ENCODE measurements around the gene GADD45G.

Gene GADD45G

GRCh38 chr9:89604729-89605464, at the start of gene GADD45G:
Gene GADD45G (plus strand): TSS chr9:89605012. CDS start chr9:89605122, 110 bp downstream.
- Histone ChIP-seq H3K4me2 (peak within 1 kb of the TSS; percentile 98), H4K20me1 (peaks cover 16% of the 10 kb centered on the region), H3K9ac (peak within 1 kb of the TSS; percentile 72), H3K36me3 (no peaks in the 10 kb centered on the region), H3K4me3 (peak within 1 kb of the TSS; percentile 76), H3K4me1 (peaks cover 50% of the 10 kb centered on the region), H3K27me3 (peaks cover 36% of the 10 kb centered on the region), H3K27ac (peak within 1 kb of the TSS; percentile 31; the same call in 1 of the 2 replicates), H3K9me3 (no peaks in the 10 kb centered on the region)
- TF ChIP-seq Cebpa-rat (IDR thresholded peaks at IDR 0.05) = no peak

- Histone ChIP-seq H4K20me1 (0 out of 2 replicates have a peak, but pooled peaks cover 13% of the 10 kb centered on the region), H3K4me2 (peak overlapping the region; percentile 76), H3K9ac (0 out of 2 replicates have a peak overlapping the region, but pooled peaks have one; percentile 11)
Measured at GRCh38 chr9:89555036-89555415, 49.8 kb upstream of the GADD45G start.

GRCh38 chr9:89555451-89556375, 49.1 kb upstream of the GADD45G start:
- Histone ChIP-seq H3K9me3 (no peaks in the 10 kb centered on the region), H3K27ac (peak overlapping the region; percentile 10; the same call in 1 of the 2 replicates), H3K4me1 (peaks cover 63% of the 10 kb centered on the region), H3K4me3 (no peak overlapping the region), H3K9ac (peak overlapping the region; percentile 31; the same call in 1 of the 2 replicates), H3K36me3 (no peaks in the 10 kb centered on the region), H4K20me1 (0 out of 2 replicates have a peak, but pooled peaks cover 13% of the 10 kb centered on the region), H3K27me3 (no peaks in the 10 kb centered on the region), H3K4me2 (peak overlapping the region; percentile 76)
- no peak for TF ChIP-seq Cebpa-rat (IDR thresholded peaks at IDR 0.05)

More at GRCh38 chr9:89555036-89555415, 49.8 kb upstream of the GADD45G start:
- no peak overlapping the region for H3K4me3 ChIP-seq
- no peaks in the 10 kb centered on the region for H3K36me3 ChIP-seq
- peaks cover 56% of the 10 kb centered on the region for H3K4me1 ChIP-seq
- peak overlapping the region; percentile 10; the same call in 1 of the 2 replicates for H3K27ac ChIP-seq
- no peak for TF ChIP-seq Cebpa-rat (IDR thresholded peaks at IDR 0.05)
- no peaks in the 10 kb centered on the region for H3K27me3 ChIP-seq
- H3K9me3 ChIP-seq = no peaks in the 10 kb centered on the region

GRCh38 chr9:89558196-89558899, 46.5 kb upstream of the GADD45G start:
- Histone ChIP-seq H3K4me1 (peaks cover 89% of the 10 kb centered on the region), H3K27me3 (no peaks in the 10 kb centered on the region), H4K20me1 (0 out of 2 replicates have a peak, but pooled peaks cover 13% of the 10 kb centered on the region), H3K4me3 (no peak overlapping the region), H3K36me3 (no peaks in the 10 kb centered on the region), H3K9ac (no peak overlapping the region), H3K9me3 (no peaks in the 10 kb centered on the region), H3K27ac (no peak overlapping the region), H3K4me2 (peak overlapping the region; percentile 81)
- no peak for TF ChIP-seq Cebpa-rat (IDR thresholded peaks at IDR 0.05)

GRCh38 chr9:89558948-89559347, 45.9 kb upstream of the GADD45G start:
- no peak for TF ChIP-seq Cebpa-rat (IDR thresholded peaks at IDR 0.05)
- Histone ChIP-seq H3K27ac (no peak overlapping the region), H3K9ac (no peak overlapping the region), H3K36me3 (no peaks in the 10 kb centered on the region), H3K4me1 (peaks cover 89% of the 10 kb centered on the region), H3K9me3 (no peaks in the 10 kb centered on the region), H3K27me3 (no peaks in the 10 kb centered on the region), H3K4me2 (no peak overlapping the region), H3K4me3 (no peak overlapping the region), H4K20me1 (0 out of 2 replicates have a peak, but pooled peaks cover 13% of the 10 kb centered on the region)

GRCh38 chr9:89562186-89562814, 42.5 kb upstream of the GADD45G start:
- H4K20me1 ChIP-seq = no peaks in the 10 kb centered on the region
- H3K4me1 ChIP-seq = peaks cover 67% of the 10 kb centered on the region
- H3K27me3 ChIP-seq = no peaks in the 10 kb centered on the region
- H3K36me3 ChIP-seq = no peaks in the 10 kb centered on the region
- H3K27ac ChIP-seq = 0 out of 2 replicates have a peak overlapping the region, but pooled peaks have one; percentile 24
- no peak overlapping the region for H3K4me3 ChIP-seq
- no peak overlapping the region for H3K9ac ChIP-seq
- TF ChIP-seq Cebpa-rat (IDR thresholded peaks at IDR 0.05) = no peak
- H3K9me3 ChIP-seq = peaks cover 4% of the 10 kb centered on the region; the same call in 1 of the 2 replicates
- H3K4me2 ChIP-seq = peak overlapping the region; percentile 93

- peaks cover 4% of the 10 kb centered on the region; the same call in 1 of the 2 replicates for H3K9me3 ChIP-seq
- no peaks in the 10 kb centered on the region for H4K20me1 ChIP-seq
- no peak overlapping the region for H3K4me3 ChIP-seq
- peaks cover 52% of the 10 kb centered on the region for H3K4me1 ChIP-seq
- H3K4me2 ChIP-seq = peak overlapping the region; percentile 93
- no peak overlapping the region for H3K9ac ChIP-seq
- H3K27me3 ChIP-seq = no peaks in the 10 kb centered on the region
- no peak overlapping the region for H3K27ac ChIP-seq
- no peaks in the 10 kb centered on the region for H3K36me3 ChIP-seq
- no peak for TF ChIP-seq Cebpa-rat (IDR thresholded peaks at IDR 0.05)
Measured at GRCh38 chr9:89563571-89564345, 41.1 kb upstream of the GADD45G start.

- TF ChIP-seq Cebpa-rat (IDR thresholded peaks at IDR 0.05) = no peak
- H3K9ac ChIP-seq = no peak overlapping the region
- H3K4me2 ChIP-seq = peak overlapping the region; percentile 39
- H3K4me3 ChIP-seq = no peak overlapping the region
- no peaks in the 10 kb centered on the region for H4K20me1 ChIP-seq
- no peak overlapping the region for H3K27ac ChIP-seq
- H3K9me3 ChIP-seq = peaks cover 4% of the 10 kb centered on the region; the same call in 1 of the 2 replicates
- peaks cover 51% of the 10 kb centered on the region for H3K4me1 ChIP-seq
- no peaks in the 10 kb centered on the region for H3K27me3 ChIP-seq
- H3K36me3 ChIP-seq = no peaks in the 10 kb centered on the region
Measured at GRCh38 chr9:89564346-89564878, 40.4 kb upstream of the GADD45G start.

All from BLaER1 (cell line).